Natural killer cell (primary cell): Measurements from ENCODE around the gene TAF15. TPM values are rescaled to one million over a fixed set of nuclear protein-coding genes. Genes with fewer than 3 reads are reported as not detected.

Experiments used
- ATAC-seq, 3 donors: fragments of 150-1000 bp in 2 of 3; fragments of 200-7000 bp in 1 of 3; cut with Tn5 transposase; 1 replicate in 1 of 3; 2 replicates in 2 of 3; pipeline ENCODE4 v1.10.0; 2021; ENCODE audit warnings: mild to moderate bottlenecking in 2 of 3, moderate library complexity in 2 of 3
- DNase-seq, 2 donors: peaks; one replicate each; pipeline versions ENCODE4 v3.0.0 to v3.0.0-alpha.2; 2013 to 2021; ENCODE audit warnings: mixed read lengths in 1 of 2
- H3K27ac ChIP-seq: one replicate; pipeline ENCODE4 v1.5.1; 2013; ENCODE audit warnings: mild to moderate bottlenecking, low read length
- H3K27me3 ChIP-seq: one replicate; pipeline ENCODE4 v1.6.1; 2013; ENCODE audit warnings: low read length; ENCODE audit not compliant: control insufficient read depth, insufficient read depth
- H3K36me3 ChIP-seq: one replicate; pipeline ENCODE4 v1.6.1; 2013; ENCODE audit warnings: low read length; ENCODE audit not compliant: control insufficient read depth, insufficient read depth
- H3K4me1 ChIP-seq: one replicate; pipeline ENCODE4 v1.6.1; 2013; ENCODE audit warnings: low read length; ENCODE audit not compliant: control insufficient read depth, insufficient read depth
- H3K4me3 ChIP-seq: one replicate; pipeline ENCODE4 v1.5.1; 2013; ENCODE audit warnings: low read length
- H3K9me3 ChIP-seq: one replicate; pipeline ENCODE4 v1.6.1; 2013; ENCODE audit warnings: low read length; ENCODE audit not compliant: control insufficient read depth, insufficient read depth
- H3K27ac Mint-ChIP-seq, 2 donors: one replicate each; pipeline ENCODE4 v1.8.0; 2022; ENCODE audit warnings: mild to moderate bottlenecking in 2 of 2, mixed read lengths in 2 of 2, moderate library complexity in 1 of 2
- H3K27me3 Mint-ChIP-seq, 2 donors: one replicate each; pipeline ENCODE4 v1.8.0; 2022; ENCODE audit warnings: low read depth in 2 of 2, mixed read lengths in 2 of 2
- H3K36me3 Mint-ChIP-seq: one replicate; pipeline ENCODE4 v1.8.0; 2022; ENCODE audit warnings: mixed read lengths
- H3K4me1 Mint-ChIP-seq, 2 donors: one replicate each; pipeline ENCODE4 v1.8.0; 2022; ENCODE audit warnings: mixed read lengths in 2 of 2
- H3K4me3 Mint-ChIP-seq: one replicate; pipeline ENCODE4 v1.8.0; 2022; ENCODE audit warnings: mild to moderate bottlenecking, moderate library complexity, mixed read lengths
- H3K9me3 Mint-ChIP-seq, 2 donors: one replicate each; pipeline ENCODE4 v1.8.0; 2022; ENCODE audit warnings: mixed read lengths in 2 of 2
- CTCF ChIP-seq: fragments of 200-600 bp; IDR thresholded peaks from one replicate; pipeline ENCODE4 v1.8.0; 2022; ENCODE audit warnings: antibody characterized with exemption
- WGBS: methylation state at CpG from one replicate; pipeline ENCODE4 v1.1.7; 2013; ENCODE audit warnings: missing lambda C conversion rate; ENCODE audit not compliant: insufficient coverage; 5-methylcytosine and 5-hydroxymethylcytosine counted together
- intact Hi-C: fragments of 100-400 bp; cut with micrococcal nuclease; formaldehyde crosslinking; loops from one replicate; pipeline ENCODE4 v1.14.2; 2022
- total RNA-seq, 4 donors: library from RNA; stranded (reverse); fragments of 120-200 nt in 1 of 4; gene quantifications; one replicate each; pipeline versions ENCODE4 v1.2.3 to v1.2.4, GENCODE V29; 2013 to 2022

Gene TAF15
- total RNA-seq = 100 to 1,000 TPM; 214 to 253 (median 214) TPM
- 127 TPM for total RNA-seq (2013)

- no peaks in the 10 kb centered on the region for H3K9me3 Mint-ChIP-seq
- peaks cover 52 to 55% of the 10 kb centered on the region in 2 donors for H3K4me1 Mint-ChIP-seq
- Histone ChIP-seq H3K36me3 (no peaks in the 10 kb centered on the region), H3K27me3 (no peaks in the 10 kb centered on the region), H3K4me3 (peak within 1 kb of the TSS; percentile 91), H3K27ac (peak within 1 kb of the TSS; percentile 94), H3K4me1 (peaks cover 18% of the 10 kb centered on the region), H3K9me3 (no peaks in the 10 kb centered on the region)
- H3K4me3 Mint-ChIP-seq = peak within 1 kb of the TSS; percentile 90
- WGBS = under 1% methylated on average over 63 of the region's 71 CpGs
- intact Hi-C loops = loop anchor here (1.0 to 5.0 kb wide), 3 partner anchors 45 to 677 kb away; partner anchors contain the start of gene ZNHIT3
- H3K27ac Mint-ChIP-seq = peak within 1 kb of the TSS; percentile 98
- no peaks in the 10 kb centered on the region for H3K36me3 Mint-ChIP-seq
- no peaks in the 10 kb centered on the region for H3K27me3 Mint-ChIP-seq
- peak; percentile 81 for TF ChIP-seq CTCF
- DNase-seq (peak; percentile 97), ATAC-seq (peak; percentile 90 to 98 (median 92))
These were observed at the start of gene TAF15 for GRCh38 chr17:35808962-35809854. Gene TAF15, plus strand, starts transcription at chr17:35809484. Its CDS starts 86 bp downstream, at chr17:35809570.

GRCh38 chr17:35760587-35760986, 48.7 kb upstream of the TAF15 start, which contains the start of gene C17orf50:
Gene C17orf50, plus strand, starts transcription at chr17:35760887. Its CDS starts 55 bp downstream, at chr17:35760942.
- peaks cover 6 to 9% of the 10 kb centered on the region in 2 donors for H3K4me1 Mint-ChIP-seq
- WGBS = no CpG with 5 or more reads among the region's 1 CpG

GRCh38 chr17:35761601-35762000, 47.7 kb upstream of the TAF15 start:
- H3K4me3 ChIP-seq = no peak overlapping the region
- WGBS = 91% methylated on average over 5 of the region's 5 CpGs
- H3K36me3 ChIP-seq = no peaks in the 10 kb centered on the region
- no peak for TF ChIP-seq CTCF
- no peak overlapping the region for H3K4me3 Mint-ChIP-seq
- H3K27ac Mint-ChIP-seq = no peak overlapping the region
- no peaks in the 10 kb centered on the region for H3K36me3 Mint-ChIP-seq
- no peaks in the 10 kb centered on the region for H3K27me3 Mint-ChIP-seq
- no peaks in the 10 kb centered on the region for H3K9me3 ChIP-seq
- intact Hi-C loops = no loop called here
- H3K4me1 Mint-ChIP-seq = peaks cover 6 to 9% of the 10 kb centered on the region in 2 donors
- peaks cover 15% of the 10 kb centered on the region for H3K4me1 ChIP-seq
- ATAC-seq (no peak), DNase-seq (no peak)
- no peaks in the 10 kb centered on the region for H3K9me3 Mint-ChIP-seq
- no peaks in the 10 kb centered on the region for H3K27me3 ChIP-seq
- H3K27ac ChIP-seq = no peak overlapping the region

More at GRCh38 chr17:35760587-35760986, 48.7 kb upstream of the TAF15 start, which contains the start of gene C17orf50:
- Mint-ChIP-seq H3K27ac (no peak within 1 kb of the TSS), H3K27me3 (no peaks in the 10 kb centered on the region), H3K4me3 (no peak within 1 kb of the TSS), H3K36me3 (no peaks in the 10 kb centered on the region), H3K9me3 (no peaks in the 10 kb centered on the region)
- H3K4me3 ChIP-seq = no peak within 1 kb of the TSS
- no peaks in the 10 kb centered on the region for H3K36me3 ChIP-seq
- intact Hi-C loops = no loop called here
- H3K27me3 ChIP-seq = no peaks in the 10 kb centered on the region
- ATAC-seq (no peak), DNase-seq (no peak)
- no peaks in the 10 kb centered on the region for H3K9me3 ChIP-seq
- TF ChIP-seq CTCF = no peak
- peaks cover 15% of the 10 kb centered on the region for H3K4me1 ChIP-seq
- H3K27ac ChIP-seq = no peak within 1 kb of the TSS
